HT1080 (cell line): ENCODE results near the gene CBLB. TPM values are rescaled to one million over a fixed set of nuclear protein-coding genes. Genes with fewer than 3 reads are reported as not detected.
"Not testable (repeated sequence)": the region's sequence is repeated elsewhere in the genome, so short reads cannot be mapped to it uniquely, and the experiment has no call there.

ENCODE experiments used
- DNase-seq: peaks from one replicate; pipeline ENCODE4 v3.0.0-alpha.2; 2015; ENCODE audit warnings: low read depth
- total RNA-seq: library from RNA; depleted of rRNA; stranded (reverse); fragments of >200 nt; shearing (Covaris generic); gene quantifications from 2 replicates; pipeline ENCODE4 v1.2.3, GENCODE V29; 2014

Gene CBLB
- total RNA-seq, 1 experiment from 2014 or later = 5.1 TPM

DNA sequence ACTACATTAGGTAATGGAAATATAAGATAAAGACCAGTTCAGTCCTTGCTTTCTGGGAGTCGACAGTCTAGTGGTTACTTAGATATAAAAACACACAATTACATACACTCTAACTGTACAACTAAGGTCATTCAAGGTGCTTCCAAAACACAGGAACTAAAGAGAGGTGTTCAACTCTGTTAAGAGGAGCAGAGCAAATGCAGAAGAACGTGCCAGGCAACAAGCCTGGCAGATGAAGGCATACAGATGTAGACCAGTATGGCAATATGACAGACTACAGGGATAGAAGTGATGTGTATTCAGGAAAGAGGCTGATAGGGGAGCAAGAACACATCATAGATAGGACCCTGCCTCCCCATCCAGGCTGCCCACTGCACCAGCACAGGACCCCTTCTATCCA lies 78.3 kb downstream of the CBLB start:
- DNase-seq = no peak

DNA sequence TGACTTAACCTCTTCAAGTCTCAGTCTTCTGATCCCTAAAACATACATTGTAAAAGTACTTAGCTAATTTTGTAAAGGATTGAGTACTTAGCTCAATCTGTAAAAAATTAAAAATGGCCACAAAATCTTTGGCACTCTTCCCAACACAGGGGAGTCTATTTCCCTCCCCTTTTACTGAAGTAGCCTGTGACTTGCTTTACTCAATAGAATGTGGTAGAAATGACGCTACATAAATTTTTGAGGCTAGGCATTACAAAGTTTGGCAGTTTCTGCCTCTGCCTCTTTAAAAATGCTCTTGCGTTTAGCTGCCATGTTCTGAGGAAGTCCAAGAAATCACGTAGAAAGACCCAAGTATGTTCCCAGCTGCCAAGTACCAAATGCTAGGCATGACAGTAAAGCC lies 80.2 kb downstream of the CBLB start:
- no peak for DNase-seq

DNA sequence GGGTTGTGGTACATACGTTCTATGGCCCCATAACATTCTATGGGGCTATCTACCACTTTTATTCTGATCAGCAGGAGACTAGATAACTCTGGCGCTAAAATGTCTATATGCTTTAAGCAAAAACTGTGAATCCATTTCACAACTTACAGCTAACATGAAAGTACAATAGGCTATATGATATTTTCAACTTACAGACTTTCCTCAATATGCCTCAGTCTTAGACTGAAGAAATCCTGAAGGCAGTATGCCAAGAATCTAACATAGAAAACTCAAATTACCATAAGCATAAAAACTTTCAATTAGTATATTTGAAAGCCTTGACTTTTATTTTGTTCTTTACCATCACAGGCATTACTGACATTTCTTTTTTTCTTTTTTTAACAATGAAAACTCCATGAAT lies 81.4 kb downstream of the CBLB start:
- no peak for DNase-seq

DNA sequence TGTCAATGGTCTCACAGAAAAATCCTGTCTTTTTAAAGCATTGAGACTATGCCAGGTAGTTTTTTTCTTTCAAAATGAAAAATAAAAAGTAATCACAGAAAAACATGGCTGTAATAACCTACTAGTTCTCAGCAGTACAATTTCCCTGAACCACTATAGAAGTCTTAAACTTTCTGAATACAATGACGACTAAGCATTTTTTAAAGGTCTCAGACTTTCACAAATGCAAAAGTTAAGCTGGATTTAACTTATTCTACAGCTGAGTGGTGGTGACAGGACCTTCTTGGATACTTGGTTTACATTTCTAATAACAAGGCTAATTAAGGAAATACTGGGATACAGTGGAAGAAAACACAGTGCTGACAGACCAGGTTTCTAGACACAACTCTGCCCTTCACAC lies 81.8 kb downstream of the CBLB start:
- DNase-seq = no peak

DNA sequence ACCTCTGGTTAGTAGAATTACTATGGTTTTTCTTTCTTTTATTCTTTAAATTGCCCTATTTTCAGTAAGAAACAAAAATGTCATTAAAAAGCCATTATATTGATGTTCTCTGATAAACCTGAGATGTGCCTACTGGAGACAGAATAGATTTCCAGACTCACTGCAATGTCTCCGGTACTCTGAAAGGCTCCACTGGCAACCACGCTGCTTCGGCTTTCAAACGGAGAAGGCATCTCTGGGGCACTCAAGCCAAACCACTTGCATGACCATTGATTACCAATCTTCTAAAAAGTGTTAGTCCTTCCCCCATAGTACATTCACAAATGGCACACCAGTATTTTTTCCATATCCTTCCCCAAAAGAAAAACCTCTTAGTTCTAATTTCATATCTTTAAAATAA lies 82.6 kb downstream of the CBLB start:
- no peak for DNase-seq

DNA sequence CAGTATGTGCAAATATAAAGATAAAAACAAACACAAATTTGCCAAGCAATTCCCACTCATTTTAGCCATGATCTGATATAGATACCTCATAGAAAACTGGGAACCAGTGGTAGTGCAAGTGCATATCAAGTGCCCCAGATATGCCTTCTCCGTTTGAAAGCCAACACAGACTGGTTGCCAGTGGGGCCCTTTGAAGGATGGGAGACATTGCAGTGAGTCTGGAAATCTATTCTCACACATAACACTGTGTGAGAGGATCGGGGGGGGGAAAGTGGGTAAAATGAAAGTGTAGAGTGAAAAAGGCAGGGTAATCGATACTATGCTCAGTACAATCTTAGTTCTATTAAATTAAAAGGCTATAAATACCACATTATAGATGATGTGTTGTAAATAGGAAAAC lies 83.0 kb downstream of the CBLB start:
- no peak for DNase-seq

DNA sequence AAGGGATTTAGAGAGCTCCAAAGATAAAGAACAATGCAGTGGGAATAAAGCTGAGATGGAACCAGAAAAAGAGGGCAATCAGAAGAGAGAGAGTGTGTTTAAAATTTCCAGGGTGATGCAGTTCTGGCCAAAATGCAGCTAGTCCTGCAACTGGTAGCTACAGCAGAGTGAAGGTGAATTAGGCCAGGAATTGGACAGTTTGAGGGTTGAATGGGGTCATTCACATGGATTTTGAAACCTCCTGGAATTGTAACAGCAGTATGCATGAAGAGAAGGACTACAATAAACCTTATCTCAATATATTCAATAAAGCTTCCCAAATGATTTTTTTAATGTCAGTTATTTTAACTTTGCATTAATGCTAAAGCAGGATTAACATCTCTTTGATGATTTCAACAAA lies 85.2 kb downstream of the CBLB start:
- DNase-seq = no peak

DNA sequence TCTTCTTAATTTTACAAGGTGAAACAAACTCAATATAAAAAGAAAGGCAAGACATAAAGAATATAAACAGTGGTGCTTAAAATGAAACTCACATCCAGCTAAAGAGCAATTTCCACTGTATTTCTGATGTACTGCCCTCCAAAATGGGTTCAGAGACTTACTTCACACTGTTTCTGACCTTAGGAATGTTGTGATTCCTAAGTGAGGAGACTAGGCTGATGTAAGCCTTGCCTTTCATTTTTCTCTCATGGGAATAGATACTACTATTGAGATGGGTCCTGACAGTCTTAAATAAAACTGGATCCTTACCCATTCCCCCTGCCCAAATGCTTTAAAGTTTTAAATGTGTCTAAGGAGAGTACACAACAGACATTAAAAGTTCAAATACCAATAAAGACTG lies 86.9 kb downstream of the CBLB start:
- DNase-seq = no peak

DNA sequence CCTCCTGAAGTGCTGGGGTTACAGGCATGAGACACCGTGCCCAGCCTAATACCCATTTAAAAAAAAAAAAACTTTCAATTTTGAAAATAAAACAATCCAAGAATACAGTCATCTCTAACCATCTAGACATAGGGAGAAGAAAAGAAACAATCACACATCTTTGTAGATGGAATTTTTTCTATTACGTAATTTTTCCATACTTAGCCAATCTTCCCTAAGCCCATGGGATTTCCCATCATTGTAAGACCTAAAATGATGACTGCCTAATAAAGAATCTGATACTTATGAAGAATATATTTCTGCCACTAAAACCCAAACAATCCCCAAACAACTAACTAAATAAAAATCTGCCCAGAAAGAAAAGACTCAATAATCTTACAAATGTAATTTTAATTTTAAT lies 88.7 kb downstream of the CBLB start:
- no peak for DNase-seq

DNA sequence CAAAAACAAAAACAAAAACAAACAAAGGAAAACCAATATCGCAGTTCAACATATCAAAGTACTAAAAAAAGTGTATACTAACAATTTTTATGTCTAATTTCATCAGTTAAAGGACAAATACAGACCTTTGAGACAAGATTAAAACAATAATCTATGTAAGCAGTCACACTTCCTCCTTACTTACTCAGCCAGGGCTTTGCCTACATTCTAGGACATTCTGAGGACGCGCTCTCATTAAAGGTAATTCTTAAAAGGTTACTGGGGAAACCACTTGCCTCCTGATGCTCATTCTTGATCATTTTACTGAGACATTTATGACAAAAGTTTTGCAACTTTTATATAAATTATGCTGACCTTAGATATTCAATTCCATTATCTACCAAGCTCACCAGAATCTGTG lies 93.4 kb downstream of the CBLB start:
- DNase-seq = no peak

DNA sequence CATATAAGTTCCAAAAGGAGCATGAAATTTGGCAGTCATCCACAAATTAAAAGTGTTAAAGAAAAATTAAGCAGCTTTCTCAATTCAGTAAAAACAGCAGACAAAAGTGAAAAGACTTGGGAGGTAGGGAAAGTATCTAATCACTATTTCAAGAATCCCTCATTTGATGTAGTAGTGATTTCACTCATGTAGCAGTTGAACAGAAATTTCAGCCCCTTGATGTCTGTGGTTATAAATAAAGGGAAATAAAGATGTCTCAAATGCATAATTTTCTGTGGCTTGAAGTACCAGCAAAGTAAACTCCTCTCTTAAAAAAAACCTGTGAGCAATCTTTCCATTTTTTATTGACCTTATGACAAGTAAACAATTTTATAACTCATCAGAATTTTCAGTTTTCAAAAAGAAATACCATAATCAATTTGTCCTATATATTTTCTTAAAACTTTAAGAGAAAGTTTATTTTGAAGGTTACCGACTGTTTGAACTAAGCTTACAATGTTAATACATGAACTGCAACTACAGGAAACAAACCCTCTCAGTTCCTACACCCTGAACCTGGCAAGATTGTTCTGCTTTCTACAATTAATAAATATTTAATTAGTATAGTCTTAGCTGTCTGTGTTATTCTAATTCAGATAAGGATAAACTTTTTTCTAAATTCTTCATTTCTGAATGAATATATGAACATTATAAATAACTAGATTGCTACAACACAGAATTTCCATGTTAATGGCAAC lies 94.2 kb downstream of the CBLB start:
- no peak for DNase-seq

DNA sequence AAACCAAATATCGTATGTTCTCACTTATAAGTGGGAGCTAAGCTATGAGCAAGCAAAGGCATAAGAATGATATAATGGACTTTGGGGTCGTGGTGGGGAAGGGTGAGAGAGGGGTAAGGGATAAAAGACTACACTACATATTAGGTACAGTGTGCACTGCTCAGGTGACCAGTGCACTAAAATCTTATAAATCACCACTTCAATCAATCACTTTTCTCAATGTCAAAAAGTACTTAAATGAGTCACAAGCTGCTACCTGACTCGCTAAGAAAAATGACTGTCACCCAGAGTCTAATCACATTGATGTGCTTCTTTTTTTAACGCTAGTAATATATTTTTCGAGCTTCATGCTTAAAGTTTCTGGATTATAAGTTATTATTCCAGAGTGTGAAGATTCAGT lies 95.5 kb downstream of the CBLB start:
- no peak for DNase-seq

DNA sequence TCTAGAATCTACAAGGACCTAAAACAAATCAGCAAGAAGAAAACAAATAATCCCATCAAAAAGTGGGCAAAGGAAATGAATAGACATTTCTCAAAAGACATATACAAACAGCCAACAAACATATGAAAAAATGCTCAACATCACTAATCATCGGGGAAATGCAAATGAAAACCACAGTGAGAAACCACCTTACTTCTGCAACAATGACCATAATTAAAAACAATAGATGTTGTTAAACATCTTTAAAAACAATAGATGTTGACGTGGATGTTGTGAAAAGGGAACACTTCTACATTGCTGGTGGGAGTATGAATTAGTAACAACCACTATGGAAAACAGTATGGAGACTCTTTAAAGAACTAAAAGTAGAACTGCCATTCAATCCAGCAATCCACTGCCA lies 96.2 kb downstream of the CBLB start:
- DNase-seq = no peak

DNA sequence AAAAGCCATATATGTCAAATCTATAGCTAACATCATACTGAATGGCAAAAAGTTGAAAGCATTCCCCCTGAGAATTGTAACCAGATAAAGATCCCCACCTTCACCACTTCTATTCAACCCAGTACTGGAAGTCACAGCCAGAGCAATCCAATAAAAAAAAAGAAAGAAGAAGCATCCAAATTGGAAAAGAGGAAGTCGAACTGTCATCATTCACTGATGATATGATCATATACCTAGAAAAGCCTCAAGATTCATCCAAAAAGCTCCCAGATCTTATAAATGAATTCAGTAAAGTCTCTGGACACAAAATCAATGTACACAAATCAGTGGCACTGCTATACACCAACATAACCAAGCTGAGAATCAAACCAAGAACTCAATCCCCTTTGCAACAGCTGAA lies 97.4 kb downstream of the CBLB start:
- DNase-seq = no peak

DNA sequence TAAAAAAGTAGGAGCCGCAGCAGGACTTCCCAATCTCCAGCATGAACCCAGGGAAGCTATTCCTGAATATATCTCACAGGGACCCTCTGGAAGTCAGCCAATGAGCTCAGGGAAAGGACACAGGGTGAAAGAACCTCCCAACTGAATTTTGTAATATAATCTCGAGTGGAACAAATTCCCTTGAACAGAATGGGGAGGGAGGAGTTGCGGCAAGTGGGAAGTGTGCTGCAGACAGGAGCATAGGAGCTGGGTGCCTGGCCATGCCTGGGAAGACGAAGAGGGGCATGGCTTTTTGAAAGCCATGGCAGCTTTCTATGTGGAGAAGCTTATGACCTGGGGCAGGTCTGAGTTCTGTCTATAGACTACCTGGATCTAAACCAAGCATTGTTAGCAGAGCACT lies 98.4 kb downstream of the CBLB start:
- DNase-seq = no peak

DNA sequence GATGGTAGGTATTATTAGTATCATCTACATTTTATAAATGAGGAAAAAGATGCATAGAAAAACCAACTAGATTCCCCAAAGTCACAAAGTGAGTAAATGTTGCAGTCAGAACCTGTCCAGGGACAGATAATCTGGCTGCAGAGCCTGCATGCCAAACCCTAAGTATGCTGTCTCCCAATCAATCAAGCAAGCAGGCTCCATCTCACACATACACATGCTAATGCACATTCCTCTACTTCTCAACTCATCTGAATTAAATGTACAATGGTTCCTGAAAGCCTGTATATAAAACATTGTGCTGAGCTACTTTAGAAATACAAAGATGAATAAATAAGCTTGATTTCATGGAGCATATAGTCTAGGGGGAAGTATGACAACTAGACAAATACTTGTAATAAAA lies 101.0 kb downstream of the CBLB start:
- DNase-seq = no peak

DNA sequence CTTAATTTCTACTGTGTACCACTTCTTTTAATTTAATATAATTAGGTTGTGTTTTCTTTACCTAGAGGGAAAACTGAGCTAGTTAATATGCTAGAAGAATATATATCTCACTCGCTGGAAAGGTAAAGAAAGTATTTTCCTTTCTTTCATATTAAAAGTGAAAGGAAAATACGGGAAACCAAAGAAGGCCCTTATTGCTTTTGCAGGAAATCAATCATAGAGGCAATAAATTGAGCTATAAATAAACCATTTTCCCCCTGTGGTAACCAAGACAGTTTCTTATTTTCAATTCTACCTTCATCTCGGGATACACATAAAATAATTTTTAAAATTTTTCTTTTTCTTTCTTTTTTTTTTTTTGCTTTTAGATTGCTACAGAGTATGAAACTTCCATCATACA lies 101.6 kb downstream of the CBLB start:
- no peak for DNase-seq

DNA sequence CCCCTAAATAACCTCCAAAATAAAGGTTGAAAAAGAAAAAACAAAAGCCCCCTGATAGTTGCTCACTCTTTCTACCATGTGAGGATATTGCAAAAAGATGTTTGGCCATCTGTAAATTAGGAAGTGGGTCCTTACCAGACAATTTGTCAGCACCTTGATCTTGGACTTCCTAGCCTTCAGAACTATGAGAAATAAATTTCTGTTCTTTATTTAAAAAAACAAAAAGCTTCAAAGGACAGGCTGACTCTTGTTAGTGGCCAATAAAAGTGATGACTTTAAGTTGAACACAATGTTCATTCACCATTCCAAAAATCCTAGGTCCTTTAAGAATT lies 103.5 kb downstream of the CBLB start:
- DNase-seq = no peak

DNA sequence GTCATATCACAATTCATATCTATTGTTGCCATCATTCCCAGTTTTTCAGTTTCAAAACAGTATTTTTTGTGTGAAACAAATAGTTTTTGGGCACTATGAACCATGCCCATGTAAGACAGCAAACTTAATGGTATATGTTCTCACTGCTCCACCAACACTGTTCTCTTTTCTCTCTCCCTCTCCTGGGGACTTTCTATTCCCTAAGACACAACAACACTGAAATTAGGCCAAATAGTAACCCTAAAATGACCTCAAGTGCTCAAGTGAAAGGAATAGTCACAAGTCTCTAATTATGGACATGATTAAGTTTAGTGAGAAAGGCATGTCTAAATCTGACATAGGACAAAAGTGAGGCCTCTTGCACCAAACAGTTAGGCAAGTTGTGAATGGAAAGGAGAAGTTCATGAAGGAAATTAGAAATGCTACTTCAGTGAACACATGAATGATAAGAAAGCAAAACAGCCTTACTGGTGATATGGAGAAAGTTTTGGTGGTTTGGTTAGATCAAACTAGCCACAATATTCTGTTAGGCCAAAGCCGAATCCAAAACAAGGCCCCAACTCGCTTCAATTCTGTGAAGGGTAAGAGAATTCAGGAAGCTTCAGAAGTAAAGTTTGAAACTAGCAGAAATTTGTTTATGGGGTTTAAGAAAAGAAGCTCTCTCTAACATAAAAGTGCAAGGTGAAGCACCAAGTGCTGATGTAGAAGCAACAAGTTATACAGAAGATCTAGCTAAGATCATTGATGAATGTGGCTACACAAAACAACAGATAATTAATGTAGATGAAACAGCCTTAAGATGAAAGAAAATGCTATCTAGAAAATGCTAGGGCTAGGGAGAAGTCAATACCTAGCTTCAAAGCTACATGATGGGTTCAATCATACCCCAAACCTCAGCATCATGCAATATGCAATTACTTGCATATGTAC lies 104.2 kb downstream of the CBLB start:
- DNase-seq = no peak

DNA sequence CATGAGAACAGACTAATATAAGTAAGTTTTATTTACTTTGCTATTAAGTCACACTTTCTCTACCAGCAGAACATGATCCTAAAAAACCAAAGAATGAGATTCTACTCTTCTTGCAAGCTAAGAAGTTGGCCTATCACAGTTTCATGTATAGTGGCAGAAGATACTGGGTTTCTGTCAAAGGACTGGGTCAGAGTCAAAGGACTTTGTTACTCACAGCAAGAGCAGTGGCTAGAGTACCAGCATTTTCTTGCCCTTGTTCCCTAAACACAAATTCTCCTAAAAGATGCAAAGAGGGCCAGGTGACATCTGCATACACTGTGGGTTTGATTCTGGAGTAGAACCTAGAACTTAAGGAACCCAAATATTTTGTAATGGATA lies 105.2 kb downstream of the CBLB start:
- DNase-seq = no peak

DNA sequence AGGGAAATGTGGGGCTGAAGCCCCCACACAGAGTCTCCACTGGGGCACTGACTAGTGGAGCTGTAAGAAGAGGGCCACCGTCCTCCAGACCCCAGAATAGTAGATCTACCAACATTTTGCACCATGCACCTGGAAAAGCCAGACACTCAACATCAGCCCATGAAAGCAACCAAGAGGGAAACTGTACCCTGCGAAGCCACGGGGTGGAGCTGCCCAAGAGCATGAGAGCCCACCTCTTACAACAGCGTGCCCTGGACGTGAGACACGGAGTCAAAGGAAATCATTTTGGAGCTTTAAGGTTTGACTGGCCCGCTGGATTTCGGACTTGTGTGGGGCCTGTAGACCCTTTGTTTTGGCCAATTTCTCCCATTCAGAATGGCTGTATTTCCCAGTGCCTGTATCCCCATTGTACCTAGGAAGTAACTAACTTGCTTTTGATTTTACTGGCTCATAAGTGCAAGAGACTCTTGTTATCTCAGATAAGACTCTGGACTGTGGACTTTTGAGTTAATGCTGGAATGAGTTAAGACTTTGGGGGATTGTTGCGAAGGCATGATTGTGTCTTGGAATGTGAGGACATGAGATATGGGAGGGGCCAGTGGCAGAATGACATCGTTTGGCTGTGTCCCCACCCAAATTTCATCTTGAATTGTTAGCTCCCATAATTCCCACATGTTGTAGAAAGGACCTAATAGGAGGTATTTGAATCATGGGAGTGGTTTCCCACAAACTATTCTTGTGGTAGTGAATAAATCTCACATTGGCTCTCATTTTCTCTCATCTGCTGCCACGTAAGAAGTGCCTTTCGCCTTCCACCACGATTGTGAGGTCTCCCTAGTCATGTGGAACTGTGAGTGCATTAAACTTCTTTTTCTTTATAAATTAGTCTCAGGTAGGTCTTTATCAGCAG lies 105.8 kb downstream of the CBLB start:
- DNase-seq = no peak

DNA sequence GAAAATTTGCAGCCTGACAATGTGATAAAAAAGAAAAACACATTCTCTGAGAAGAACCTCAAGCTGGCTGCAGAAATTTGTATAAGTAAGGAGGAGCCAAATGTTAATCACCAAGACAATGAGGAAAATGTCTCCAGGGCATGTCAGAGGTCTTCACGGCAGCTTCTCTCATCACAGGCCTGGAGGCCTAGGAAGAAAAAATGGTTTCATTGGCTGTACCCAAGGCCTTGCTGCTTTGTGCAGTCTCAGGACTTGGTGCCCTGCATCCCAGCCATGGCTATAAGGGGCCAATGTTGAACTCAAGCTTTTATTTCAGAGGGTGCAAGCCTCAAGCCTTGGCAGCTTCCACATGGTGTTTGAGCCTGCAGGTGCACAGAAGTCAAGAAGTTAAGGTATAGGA lies 106.6 kb downstream of the CBLB start:
- DNase-seq = not testable (repeated sequence)
